Endodermal cell (in vitro differentiated cells): ENCODE data around the gene RSPH3. TPM values are rescaled to one million over a fixed set of nuclear protein-coding genes. Genes with fewer than 3 reads are reported as not detected.

Experiments used
- DNase-seq: peaks from one replicate; pipeline ENCODE4 v3.0.0-alpha.2; 2017
- H3K27ac ChIP-seq: 2 replicates; pipeline ENCODE4 v1.5.1; 2013; ENCODE audit warnings: mild to moderate bottlenecking, low read depth, low read length, moderate library complexity
- H3K27me3 ChIP-seq: 2 replicates; pipeline ENCODE4 v1.6.1; 2013; ENCODE audit warnings: mild to moderate bottlenecking, low read length, moderate library complexity; ENCODE audit not compliant: insufficient read depth, control insufficient read depth, poor library complexity, severe bottlenecking
- H3K36me3 ChIP-seq: 2 replicates; pipeline ENCODE4 v1.7.0; 2013; ENCODE audit warnings: mild to moderate bottlenecking, low read length, moderate library complexity; ENCODE audit not compliant: control insufficient read depth, insufficient read depth
- H3K4me1 ChIP-seq: one replicate; pipeline ENCODE4 v1.7.0; 2013; ENCODE audit warnings: low read length; ENCODE audit not compliant: control insufficient read depth, insufficient read depth
- H3K4me3 ChIP-seq: 2 replicates; pipeline ENCODE4 v1.5.1; 2013; ENCODE audit warnings: mild to moderate bottlenecking, low read length, moderate library complexity
- H3K9ac ChIP-seq: 2 replicates; pipeline ENCODE4 v1.6.1; 2013; ENCODE audit warnings: mild to moderate bottlenecking, low read length, moderate library complexity; ENCODE audit not compliant: poor library complexity, severe bottlenecking; ENCODE audit errors: extremely low read depth
- H3K9me3 ChIP-seq: 2 replicates; pipeline ENCODE4 v1.6.1; 2013; ENCODE audit warnings: mild to moderate bottlenecking, low read length, moderate library complexity; ENCODE audit not compliant: control insufficient read depth
- H3K27ac Mint-ChIP-seq: 2 replicates; pipeline ENCODE4 v1.8.0; 2020; ENCODE audit warnings: mixed read lengths
- H3K27me3 Mint-ChIP-seq: 2 replicates; pipeline ENCODE4 v1.8.0; 2021; ENCODE audit warnings: mild to moderate bottlenecking, mixed read lengths; ENCODE audit not compliant: insufficient read depth
- H3K36me3 Mint-ChIP-seq: 2 replicates; pipeline ENCODE4 v1.8.0; 2020; ENCODE audit warnings: low read depth, mixed read lengths
- H3K4me1 Mint-ChIP-seq: 2 replicates; pipeline ENCODE4 v1.8.0; 2020; ENCODE audit warnings: mixed read lengths
- H3K4me3 Mint-ChIP-seq: 2 replicates; pipeline ENCODE4 v1.8.0; 2020; ENCODE audit warnings: mild to moderate bottlenecking, moderate library complexity, mixed read lengths
- H3K9me3 Mint-ChIP-seq: 2 replicates; pipeline ENCODE4 v1.8.0; 2020; ENCODE audit warnings: mild to moderate bottlenecking, mixed read lengths
- WGBS, 2 experiments: methylation state at CpG; one replicate each; pipeline versions ENCODE4 v1.1.5 to v1.1.7; 2013; ENCODE audit warnings: missing lambda C conversion rate in 2 of 2, mixed read lengths in 1 of 2; ENCODE audit not compliant: insufficient coverage in 1 of 2, insufficient read length in 1 of 2; 5-methylcytosine and 5-hydroxymethylcytosine counted together
- total RNA-seq, 2 donors: library from RNA; stranded (reverse); fragmentation: NEBNext Ultra II Directional in 1 of 2; extraction: Animal tissue kit (Norgen Biotek cat#: 25700) in 1 of 2; gene quantifications; 2 replicates in 1 of 2; 3 replicates in 1 of 2; pipeline ENCODE4 v1.2.1, GENCODE V29; 2021
- TF ChIP-seq, protein P1 (sequence below): fragments of 200-600 bp; sonication (generic); conservative IDR thresholded peaks from 2 replicates; pipeline ENCODE4 v1.5.0; 2021; ENCODE audit warnings: antibody characterized with exemption, mild to moderate bottlenecking

Gene RSPH3
- total RNA-seq, 2 donors from 2014 or later = 7.4 to 10.3 TPM

DNA sequence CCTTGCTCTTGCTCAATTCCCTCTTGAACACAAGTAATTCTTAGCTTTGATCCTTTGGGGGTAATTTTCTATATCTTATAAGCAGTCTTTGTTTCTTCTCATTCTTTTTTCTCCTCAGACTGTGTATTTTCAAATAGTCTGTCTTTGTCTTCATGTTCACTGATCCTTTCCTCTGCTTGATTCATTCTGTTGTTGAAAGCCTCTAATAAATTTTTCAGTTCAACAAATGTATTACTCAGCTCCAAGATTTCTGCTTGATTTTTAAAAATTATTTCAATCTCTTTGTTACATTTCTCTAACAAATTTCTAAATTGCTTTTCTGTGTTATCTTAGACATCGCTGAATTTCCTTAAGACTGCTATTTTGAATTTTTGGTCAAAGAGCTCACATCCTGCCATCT lies 11.5 kb downstream of the RSPH3 start:
- Mint-ChIP-seq H3K4me3 (no peak overlapping the region), H3K27me3 (no peaks in the 10 kb centered on the region), H3K4me1 (no peaks in the 10 kb centered on the region), H3K9me3 (peaks cover 6% of the 10 kb centered on the region), H3K27ac (no peak overlapping the region), H3K36me3 (peaks cover 23% of the 10 kb centered on the region)
- 97% methylated on average over 1 of the region's 1 CpG; no CpG with 5 or more reads in 1 of the 2 experiments for WGBS, 2 experiments
- H3K9me3 ChIP-seq = peaks cover 12% of the 10 kb centered on the region
- H3K27me3 ChIP-seq = no peaks in the 10 kb centered on the region
- no peak overlapping the region for H3K4me3 ChIP-seq
- H3K9ac ChIP-seq = no peak overlapping the region
- H3K4me1 ChIP-seq = no peaks in the 10 kb centered on the region
- no peak for DNase-seq
- H3K27ac ChIP-seq = no peak overlapping the region
- peaks cover 14% of the 10 kb centered on the region for H3K36me3 ChIP-seq
- TF ChIP-seq, protein P1, sequence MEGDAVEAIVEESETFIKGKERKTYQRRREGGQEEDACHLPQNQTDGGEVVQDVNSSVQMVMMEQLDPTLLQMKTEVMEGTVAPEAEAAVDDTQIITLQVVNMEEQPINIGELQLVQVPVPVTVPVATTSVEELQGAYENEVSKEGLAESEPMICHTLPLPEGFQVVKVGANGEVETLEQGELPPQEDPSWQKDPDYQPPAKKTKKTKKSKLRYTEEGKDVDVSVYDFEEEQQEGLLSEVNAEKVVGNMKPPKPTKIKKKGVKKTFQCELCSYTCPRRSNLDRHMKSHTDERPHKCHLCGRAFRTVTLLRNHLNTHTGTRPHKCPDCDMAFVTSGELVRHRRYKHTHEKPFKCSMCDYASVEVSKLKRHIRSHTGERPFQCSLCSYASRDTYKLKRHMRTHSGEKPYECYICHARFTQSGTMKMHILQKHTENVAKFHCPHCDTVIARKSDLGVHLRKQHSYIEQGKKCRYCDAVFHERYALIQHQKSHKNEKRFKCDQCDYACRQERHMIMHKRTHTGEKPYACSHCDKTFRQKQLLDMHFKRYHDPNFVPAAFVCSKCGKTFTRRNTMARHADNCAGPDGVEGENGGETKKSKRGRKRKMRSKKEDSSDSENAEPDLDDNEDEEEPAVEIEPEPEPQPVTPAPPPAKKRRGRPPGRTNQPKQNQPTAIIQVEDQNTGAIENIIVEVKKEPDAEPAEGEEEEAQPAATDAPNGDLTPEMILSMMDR = no peak

DNA sequence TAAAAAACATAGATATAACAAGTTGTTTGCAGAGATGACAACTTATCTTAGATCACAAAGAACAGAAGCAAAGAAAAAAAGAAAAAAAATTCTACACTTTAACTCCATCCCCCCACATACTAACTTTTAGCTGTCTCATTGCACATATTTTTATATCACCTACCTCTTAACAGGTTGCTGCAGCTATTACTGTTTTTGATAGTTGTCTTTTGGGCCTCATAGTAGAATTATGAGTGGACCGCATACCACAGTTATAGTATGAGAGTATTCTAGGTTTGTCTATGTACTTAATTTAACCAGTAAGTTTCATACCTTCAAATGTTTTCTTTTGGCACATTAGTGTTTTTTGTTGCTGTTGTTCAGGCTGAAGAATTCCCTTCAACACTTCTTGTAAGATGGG lies 12.3 kb downstream of the RSPH3 start:
- no peaks in the 10 kb centered on the region for H3K27me3 ChIP-seq
- no peak overlapping the region for H3K4me3 Mint-ChIP-seq
- H3K9me3 ChIP-seq = peaks cover 10% of the 10 kb centered on the region
- H3K36me3 Mint-ChIP-seq = peaks cover 18% of the 10 kb centered on the region
- WGBS, 2 experiments = 71% methylated on average over 1 of the region's 1 CpG; no CpG with 5 or more reads in 1 of the 2 experiments
- peaks cover 10% of the 10 kb centered on the region for H3K36me3 ChIP-seq
- H3K9me3 Mint-ChIP-seq = peaks cover 5% of the 10 kb centered on the region
- DNase-seq = no peak
- no peaks in the 10 kb centered on the region for H3K4me1 ChIP-seq
- H3K27me3 Mint-ChIP-seq = no peaks in the 10 kb centered on the region
- no peak overlapping the region for H3K9ac ChIP-seq
- no peak overlapping the region for H3K27ac ChIP-seq
- TF ChIP-seq, protein P1 = no peak
- no peaks in the 10 kb centered on the region for H3K4me1 Mint-ChIP-seq
- no peak overlapping the region for H3K27ac Mint-ChIP-seq
- no peak overlapping the region for H3K4me3 ChIP-seq

DNA sequence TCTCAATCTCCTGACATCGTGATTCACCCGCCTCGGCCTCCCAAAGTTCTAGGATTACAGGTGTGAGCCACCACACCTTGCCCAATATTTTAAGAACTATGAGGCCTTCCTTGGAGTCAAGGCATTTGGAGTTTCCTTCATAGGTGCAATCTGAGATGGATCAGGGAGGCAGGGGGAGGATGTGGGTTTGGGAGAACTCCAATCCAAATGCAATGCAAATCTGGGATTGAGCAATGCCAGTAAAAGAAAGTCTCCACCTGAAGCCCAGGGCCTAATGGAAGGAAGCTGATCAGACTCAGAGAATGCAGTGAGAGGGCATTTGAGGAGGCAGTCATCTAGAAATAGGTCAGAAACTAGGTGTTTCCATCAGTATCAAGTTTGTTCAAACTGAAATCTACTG lies 21.2 kb downstream of the RSPH3 start:
- Mint-ChIP-seq H3K9me3 (no peaks in the 10 kb centered on the region), H3K4me3 (no peak overlapping the region), H3K27me3 (no peaks in the 10 kb centered on the region), H3K36me3 (peaks cover 28% of the 10 kb centered on the region), H3K27ac (no peak overlapping the region), H3K4me1 (no peaks in the 10 kb centered on the region)
- DNase-seq = no peak
- TF ChIP-seq, protein P1 = no peak
- Histone ChIP-seq H3K27ac (no peak overlapping the region), H3K27me3 (no peaks in the 10 kb centered on the region), H3K4me1 (no peaks in the 10 kb centered on the region), H3K4me3 (no peak overlapping the region), H3K36me3 (no peaks in the 10 kb centered on the region), H3K9ac (no peak overlapping the region), H3K9me3 (no peaks in the 10 kb centered on the region)
- WGBS, 2 experiments = 96 to 100% methylated on average over 2 to 3 of the region's 3 CpGs
